ENCODE measurements around the gene MAGEB17.
"Not testable (repeated sequence)": the region's sequence is repeated elsewhere in the genome, so short reads cannot be mapped to it uniquely, and the experiment has no call there.

The MAGEB17 gene

GRCh38 chrX:16156692-16157331 is 10.5 kb upstream of the MAGEB17 start:
- no peak for DNase-seq

GRCh38 chrX:16160729-16161128 is 6.6 kb upstream of the MAGEB17 start:
- no peak for DNase-seq

GRCh38 chrX:16161173-16161572 is 6.1 kb upstream of the MAGEB17 start:
- DNase-seq: not testable (repeated sequence)

DNA sequence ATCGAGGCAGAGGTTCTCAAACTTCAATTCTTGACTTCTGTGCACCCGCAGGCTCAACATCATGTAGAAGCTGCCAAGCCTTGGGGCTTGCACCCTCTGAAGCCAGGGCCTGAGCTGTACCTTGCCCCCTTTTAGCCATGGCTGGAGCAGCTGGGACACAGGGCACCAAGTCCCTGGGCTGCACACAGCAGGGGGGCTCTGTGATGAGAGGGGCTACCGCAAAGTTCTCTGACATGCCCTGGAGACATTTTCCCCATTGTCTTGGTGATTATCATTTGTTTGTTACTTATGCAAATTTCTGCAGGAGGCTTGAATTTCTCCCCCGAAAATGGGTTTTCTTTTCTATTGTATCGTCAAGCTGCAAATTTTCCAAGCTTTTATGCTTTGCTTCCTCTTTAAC is 4.9 kb upstream of the MAGEB17 start:
- no peak for DNase-seq

DNA sequence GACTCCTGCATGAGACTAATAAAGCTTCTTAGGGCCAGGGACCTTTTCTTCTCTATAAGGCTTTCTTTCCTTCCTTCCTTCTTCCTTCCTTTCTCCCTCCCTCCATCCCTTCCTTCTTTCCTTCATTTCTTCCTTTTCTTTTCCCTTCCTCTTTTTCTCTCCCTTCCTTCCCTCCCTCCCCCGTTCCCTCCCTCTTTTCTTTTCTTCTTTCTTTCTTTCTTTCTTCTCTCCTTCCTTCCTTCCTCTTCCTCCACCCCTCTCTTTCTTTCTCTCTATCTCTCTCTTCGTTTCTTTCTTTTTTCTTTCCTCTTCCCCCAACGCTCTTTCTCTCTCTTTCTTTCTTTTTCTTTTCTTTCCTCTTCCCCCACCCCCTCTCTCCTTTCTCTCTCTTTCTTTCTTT is 2.5 kb upstream of the MAGEB17 start:
- DNase-seq: no peak

DNA sequence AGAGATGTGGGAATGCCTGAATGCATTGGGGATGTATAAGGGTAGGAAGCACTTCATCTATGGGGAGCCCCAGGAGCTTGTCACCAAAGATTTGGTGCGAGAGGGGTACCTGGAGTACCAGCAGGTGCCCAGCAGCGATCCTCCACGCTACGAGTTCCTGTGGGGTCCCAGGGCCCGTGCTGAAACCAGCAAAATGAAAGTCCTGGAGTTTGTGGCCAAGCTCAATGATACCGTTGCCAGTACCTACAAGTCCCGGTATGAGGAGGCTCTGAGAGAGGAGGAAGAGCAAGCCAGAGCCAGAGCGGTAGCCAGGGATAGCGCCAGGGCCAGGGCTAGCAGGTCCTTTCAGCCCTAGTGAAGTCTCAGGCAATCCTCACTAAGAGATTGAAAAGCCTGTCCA is 3.8 kb downstream of the MAGEB17 start:
- DNase-seq: no peak

DNA sequence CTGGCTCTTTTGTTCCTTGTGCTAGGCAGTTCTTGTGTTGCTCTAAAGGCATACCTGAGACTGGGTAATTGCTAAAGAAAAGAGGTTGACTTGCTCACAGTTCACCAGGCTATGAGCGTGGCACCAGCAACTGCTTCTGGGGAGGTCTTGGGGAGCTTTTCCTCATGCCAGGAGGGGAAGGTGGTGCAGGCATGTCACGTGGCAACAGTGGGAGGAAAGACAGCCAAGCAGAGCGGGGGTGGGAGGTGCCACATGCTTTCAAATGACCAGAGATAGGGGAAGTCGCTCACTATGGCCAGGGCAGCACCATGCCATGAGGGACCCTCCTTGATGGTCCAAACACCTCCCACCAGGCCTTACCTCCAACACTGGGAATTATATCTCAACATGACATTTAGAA is 4.7 kb downstream of the MAGEB17 start:
- no peak for DNase-seq

DNA sequence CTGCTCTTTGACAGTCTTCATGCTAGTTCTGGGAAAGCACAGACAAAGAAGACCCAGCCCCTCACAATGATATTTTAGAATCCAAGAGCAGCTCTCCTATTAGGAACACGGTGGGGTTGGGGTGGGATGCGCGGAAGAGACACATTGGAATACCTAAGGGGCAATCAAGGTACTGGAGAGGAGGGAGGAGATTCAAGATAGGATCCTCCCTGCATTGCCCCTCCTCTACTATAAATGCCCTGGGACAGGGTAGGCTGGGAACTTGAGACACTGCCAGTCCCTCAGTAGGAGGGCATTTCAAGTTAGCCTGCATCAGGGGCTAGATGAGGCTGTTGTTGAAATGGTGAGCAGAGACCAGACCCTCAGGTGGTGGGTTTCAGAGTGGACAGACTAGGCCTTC is 5.1 kb downstream of the MAGEB17 start:
- no peak for DNase-seq

- DNase-seq: no peak
These were observed 8.2 kb downstream of the MAGEB17 start for GRCh38 chrX:16175329-16176061.

DNA sequence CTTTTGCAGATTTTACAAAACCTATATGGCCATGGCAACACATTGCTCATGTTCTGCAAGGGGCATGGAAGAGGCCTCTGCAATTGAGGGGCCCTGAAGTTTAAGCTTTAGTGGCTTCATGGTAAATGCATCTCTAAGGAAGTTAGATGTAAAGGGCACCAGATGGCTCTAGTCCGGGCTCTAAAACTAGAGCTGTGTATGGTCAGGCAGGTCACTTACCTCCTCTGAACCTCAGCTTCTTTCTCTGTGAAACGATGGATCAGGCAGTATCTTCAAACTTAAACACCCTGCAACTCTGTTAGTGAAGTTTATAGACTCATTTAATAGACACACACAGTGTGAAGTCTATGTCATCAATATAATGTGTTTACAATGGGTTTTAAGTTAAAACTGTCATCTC is 10.0 kb downstream of the MAGEB17 start:
- DNase-seq: no peak

- DNase-seq: not testable (repeated sequence)
These were observed 16.6 kb downstream of the MAGEB17 start for GRCh38 chrX:16183843-16184242.

DNA sequence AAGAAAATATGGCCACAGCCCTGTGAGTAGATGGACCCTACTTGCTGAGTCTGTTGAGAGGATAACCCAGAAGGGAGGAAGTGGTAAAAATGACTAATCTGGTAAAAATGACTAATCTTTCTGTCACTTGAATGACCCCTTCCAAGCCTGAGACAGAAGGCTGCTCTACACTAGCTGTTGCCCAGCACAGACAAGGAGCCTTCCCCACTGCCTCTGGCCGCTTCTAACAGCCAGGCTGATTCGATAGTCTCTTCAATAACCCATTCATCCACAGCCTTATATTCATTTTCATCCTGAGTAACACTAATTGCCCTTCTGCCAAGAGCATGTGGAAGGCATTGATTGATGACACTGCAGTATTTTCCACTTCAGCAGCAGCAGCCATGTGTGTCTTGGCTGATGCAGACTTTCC is 18.4 kb downstream of the MAGEB17 start:
- DNase-seq: peak; percentile 74

- no peak for DNase-seq
These were observed 19.2 kb downstream of the MAGEB17 start for GRCh38 chrX:16186380-16187007.

GRCh38 chrX:16187024-16187760 is 19.9 kb downstream of the MAGEB17 start:
- no peak for DNase-seq

GRCh38 chrX:16188687-16189086 is 21.4 kb downstream of the MAGEB17 start:
- DNase-seq: no peak

DNA sequence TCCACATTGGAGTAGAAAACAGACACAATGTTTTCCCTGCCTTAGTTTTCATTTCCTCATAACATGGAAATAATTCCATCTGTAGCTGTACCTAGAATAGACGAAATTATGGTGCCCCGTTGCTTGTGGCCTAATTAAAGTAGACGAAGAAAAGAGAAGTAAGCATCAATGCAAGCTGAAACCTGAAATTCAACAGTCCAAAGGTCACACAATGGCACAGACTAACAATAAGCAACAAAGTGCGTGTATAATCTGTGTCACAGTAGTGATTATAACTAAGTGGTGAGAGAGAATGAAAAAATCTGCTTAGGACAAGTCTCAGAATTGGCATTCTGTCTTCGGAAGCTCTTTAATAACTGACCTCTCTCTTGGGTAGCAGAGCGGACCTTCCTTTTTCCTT is 24.3 kb downstream of the MAGEB17 start:
- DNase-seq: no peak

DNA sequence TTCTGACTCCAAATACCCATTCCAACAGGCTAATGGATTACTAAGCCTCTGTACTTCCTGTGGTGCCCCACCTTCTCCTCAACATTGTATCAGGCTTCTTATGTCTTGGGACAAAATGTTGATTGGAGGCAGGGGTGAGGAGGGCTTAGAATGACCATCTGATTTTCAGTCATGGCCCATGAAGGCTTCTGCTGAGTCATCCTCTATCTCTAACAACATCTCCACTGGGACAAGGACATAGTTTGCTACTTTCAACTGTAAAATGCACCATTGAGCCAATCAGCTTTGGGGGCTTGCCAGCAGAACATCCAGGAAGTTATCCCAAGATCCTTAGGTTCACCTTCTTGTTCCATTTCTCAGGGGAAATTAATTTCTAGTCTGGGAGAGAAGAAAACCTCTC is 29.5 kb downstream of the MAGEB17 start:
- no peak for DNase-seq

DNA sequence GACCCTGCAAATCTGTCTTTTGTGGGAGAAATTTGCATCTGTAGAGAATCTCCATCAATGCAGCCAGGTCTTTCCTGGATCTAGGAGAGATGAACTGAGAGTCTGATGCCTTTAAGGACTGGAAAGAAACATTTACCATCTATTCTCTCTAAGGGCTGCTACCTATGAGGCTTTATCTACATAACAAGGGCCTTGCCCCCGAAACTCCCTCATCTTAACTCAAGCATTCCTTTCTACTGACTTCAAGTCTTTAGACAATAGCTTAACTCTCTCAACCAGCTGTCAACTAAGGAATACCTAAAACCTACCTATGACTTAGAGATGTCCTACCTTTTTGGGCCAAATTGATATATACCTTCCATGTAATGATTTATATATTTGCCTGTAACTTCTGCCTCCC is 32.1 kb downstream of the MAGEB17 start:
- no peak for DNase-seq

DNA sequence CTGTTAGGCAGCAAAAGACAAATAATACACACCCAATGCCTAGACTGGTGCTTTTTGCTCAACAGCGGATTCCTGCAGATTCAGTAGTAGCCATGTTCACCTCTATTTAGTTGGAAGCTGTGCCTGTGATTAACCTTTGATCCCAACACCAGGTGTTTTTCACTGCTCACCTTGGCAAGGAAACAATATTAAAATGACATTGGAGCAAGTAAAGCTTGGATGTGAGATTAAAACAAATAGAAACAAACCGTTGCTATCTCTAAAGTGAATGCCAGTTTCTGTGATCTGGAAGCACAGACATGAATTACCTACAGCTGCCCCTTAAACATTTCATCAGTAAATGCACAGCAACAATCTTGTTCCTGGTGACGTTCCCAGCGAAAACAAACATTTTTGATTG is 35.7 kb downstream of the MAGEB17 start:
- no peak for DNase-seq

DNA sequence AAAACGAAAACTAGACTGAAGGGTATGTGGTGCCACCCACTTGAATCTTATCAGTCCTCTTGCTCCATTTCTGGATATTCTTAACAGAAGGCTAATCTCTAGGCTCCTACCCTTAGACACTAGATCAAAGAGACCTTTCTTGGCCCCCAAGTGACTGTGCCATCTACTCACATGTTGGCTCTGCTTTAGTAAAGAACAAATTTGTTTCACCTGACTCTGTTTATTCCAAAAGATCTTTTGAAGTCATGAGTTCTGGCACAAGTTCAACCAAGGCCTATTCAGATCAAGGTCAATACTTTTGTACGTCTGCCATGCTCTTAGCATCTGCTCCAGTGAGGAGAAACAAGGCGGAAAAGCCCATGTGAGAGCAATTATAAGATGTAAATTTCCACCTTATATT is 37.3 kb downstream of the MAGEB17 start:
- DNase-seq: no peak

DNA sequence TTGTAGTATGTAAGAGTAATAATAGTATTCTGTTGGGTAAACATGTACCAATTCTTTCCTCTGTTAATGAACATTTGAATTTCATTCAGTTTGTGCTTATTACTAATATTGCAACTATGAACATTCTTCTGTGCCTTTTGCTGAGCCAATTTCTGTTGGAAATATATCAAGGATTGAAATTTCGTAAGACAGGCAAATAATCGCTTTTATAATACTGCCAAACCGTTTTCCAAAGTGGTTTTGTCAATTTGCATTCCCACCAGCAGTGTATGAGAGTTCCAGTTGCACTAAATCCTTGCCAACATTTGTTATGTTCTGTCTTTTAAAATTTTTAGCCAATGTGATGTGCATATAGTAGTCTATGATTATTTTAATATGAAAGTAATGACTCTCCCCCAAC is 38.6 kb downstream of the MAGEB17 start:
- DNase-seq: no peak

GRCh38 chrX:16207634-16208033 is 40.4 kb downstream of the MAGEB17 start:
- no peak for DNase-seq

DNA sequence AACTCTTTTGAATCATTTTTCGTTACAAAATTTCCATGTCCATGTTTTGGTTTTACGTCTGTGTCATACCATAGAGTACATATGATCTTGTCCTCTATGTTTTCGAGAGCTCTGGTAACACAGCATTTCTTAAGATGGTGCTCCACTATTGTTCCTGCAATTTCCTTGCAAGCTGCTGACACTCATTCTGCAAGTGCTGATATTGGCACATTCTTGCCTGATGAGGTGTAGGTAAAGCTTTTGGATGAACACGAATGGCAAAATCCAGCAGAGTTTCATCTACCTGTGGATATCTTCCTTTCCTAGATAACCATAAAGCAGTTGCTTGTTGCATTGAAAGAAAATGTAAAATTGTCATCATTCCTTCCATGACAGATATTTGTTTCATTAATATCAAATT is 41.3 kb downstream of the MAGEB17 start:
- DNase-seq: no peak

DNA sequence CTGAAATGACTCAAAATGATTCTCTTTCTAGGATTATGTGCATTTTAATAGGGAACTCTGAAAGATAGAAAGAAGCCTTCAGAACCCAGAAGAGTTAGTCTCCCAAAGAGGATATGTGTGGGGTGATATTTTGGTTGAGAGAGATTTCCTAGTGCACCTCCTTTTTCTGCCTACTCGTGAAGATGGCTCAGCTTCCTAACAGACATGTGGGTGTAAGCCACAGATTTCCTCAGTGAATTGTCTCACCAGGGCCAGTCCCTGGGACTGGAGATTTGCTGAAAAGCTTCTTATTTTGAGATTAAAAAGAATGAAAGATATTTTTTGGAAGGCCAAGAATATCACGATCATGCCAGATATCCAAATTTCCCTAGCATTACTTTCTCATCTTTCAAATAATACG is 42.8 kb downstream of the MAGEB17 start:
- peak; percentile 19 for DNase-seq
